GM12873 (cell line): ENCODE measurements around the gene ALOXE3.

Experiments used
- TF ChIP-seq, protein P1 (sequence below): IDR thresholded peaks from 2 replicates; pipeline ENCODE4 v1.5.1; 2012; ENCODE audit warnings: low read depth, mild to moderate bottlenecking, moderate library complexity, low read length, control low read depth; ENCODE audit not compliant: insufficient read depth; ENCODE audit errors: missing control alignments

ALOXE3 gene

DNA sequence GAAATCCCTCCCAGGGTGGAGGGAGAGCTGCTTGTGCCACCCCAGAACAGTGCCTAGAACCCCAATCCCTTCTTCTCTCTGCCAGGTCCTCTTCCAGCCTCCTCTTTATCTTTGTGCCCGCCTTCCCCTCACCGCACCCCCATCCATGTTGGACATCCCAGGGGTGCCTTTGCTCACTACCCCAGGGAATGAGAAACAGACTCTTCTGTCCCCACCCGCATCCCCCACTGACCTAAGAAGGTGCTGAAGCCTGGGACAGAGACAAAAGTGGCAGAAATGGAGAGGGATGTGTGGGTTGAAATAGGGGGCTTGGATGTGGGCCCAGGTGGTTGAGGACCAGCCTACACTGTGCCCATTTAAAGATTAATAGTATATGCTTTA, 62.5 kb downstream of the ALOXE3 start:
- TF ChIP-seq, protein P1, sequence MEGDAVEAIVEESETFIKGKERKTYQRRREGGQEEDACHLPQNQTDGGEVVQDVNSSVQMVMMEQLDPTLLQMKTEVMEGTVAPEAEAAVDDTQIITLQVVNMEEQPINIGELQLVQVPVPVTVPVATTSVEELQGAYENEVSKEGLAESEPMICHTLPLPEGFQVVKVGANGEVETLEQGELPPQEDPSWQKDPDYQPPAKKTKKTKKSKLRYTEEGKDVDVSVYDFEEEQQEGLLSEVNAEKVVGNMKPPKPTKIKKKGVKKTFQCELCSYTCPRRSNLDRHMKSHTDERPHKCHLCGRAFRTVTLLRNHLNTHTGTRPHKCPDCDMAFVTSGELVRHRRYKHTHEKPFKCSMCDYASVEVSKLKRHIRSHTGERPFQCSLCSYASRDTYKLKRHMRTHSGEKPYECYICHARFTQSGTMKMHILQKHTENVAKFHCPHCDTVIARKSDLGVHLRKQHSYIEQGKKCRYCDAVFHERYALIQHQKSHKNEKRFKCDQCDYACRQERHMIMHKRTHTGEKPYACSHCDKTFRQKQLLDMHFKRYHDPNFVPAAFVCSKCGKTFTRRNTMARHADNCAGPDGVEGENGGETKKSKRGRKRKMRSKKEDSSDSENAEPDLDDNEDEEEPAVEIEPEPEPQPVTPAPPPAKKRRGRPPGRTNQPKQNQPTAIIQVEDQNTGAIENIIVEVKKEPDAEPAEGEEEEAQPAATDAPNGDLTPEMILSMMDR = no peak

DNA sequence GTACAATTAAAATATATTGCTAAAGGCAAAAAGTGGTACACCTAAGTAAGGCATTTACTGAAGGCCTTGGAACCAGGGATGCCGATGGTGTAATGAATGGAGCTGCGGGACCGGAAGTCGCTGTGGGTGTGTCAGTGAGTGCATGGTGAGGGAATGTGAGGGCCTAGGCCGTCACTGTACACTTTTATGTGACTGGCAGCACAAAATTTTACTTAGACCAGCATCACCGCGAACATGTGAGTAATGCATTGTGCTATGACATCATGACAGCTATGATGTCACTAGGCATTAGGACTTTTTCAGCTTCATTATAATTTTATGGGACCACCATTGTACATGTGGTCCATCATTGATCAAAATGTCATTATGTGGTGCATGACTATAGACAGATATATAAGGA, 64.7 kb downstream of the ALOXE3 start:
- TF ChIP-seq, protein P1 = no peak

DNA sequence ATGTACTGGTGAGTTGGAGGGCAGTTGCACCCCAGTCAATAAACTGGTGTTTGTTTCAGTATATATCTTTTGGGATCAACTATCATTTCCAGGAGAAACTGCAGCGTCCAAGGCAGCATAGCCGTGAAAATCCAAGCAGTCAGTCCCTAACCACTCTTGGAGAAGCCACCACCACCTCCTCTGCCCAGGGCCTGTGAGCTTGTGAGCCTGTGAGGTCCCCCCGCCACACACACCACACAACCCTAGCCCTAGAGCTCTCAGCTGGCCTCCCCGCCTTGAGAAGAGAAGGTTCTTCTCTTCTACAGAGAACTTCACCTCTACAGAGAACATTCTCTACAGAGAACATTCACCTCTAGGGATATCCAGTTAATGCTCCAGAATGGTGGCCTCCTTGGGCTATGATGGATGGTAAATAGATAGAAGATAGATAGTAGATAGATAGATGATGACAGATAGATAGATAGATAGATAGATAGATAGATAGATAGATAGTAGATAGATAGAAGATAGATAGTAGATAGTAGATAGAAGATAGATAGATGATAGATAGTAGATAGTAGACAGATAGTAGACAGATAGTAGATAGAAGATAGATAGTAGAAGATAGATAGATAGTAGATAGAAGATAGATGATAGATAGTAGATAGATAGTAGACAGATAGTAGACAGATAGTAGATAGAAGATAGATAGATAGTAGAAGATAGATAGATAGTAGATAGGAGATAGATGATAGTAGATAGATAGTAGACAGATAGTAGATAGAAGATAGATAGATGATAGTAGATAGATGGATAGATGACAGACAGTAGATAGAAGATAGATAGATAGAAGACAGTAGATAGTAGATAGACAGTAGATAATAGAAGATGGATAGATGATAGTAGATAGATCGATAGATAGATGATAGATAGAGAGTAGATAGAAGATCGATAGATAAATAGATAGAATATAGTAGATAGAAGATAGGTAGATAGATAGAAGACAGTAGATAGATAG, 65.8 kb downstream of the ALOXE3 start:
- TF ChIP-seq, protein P1 = no peak

DNA sequence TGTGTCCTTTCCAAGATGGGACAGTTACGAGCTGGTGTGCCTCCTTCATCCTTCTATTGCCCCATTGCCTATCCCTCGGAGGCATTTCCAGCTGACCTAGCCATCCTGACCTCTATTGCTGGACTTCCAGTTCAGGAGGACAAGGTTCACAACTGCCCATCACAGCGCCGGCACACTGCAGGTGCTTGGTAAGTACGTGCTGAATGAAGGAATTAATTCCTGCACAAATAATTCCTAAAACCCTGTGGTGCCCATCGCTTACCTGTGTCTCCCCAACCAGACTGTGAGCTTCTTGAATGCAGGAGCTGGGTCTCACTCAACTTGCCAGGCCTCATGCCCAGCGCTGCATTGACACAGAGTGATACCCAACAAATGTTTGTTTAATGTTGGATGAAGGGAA, 66.5 kb downstream of the ALOXE3 start:
- TF ChIP-seq, protein P1 = no peak

DNA sequence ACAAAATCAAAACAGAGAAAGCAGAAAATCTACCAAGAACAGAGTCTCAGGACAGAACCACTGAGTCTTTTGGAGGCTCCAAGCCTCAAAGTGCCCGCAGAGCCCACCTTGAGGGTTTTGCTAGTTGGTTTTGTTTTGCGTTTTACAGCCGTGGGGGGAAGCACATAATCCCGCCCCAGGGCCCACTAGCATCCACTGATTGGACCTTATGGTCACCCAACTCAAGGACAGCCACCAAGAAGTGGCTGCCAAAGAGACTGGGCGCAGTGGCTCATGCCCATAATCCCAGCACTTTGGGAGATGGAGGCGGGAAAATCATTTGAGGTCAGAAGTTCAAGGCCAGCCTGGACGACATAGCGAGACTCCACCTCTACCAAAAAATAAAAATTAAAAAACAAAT, 69.6 kb downstream of the ALOXE3 start:
- TF ChIP-seq, protein P1 = no peak

DNA sequence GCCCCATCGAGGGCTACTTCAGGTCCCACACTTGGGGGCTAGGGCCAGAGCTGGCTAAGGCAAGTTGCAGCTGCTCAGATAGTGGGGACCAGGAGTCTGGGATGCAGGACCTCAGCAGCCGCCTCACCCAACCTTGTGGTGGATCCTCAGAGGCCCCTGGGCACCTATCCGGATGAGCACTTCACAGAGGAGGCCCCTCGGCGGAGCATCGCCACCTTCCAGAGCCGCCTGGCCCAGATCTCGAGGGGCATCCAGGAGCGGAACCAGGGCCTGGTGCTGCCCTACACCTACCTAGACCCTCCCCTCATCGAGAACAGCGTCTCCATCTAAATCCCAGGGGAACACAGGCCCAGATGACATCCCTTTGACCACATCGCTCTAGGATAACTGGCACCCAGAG, 70.1 kb downstream of the ALOXE3 start:
- TF ChIP-seq, protein P1 = no peak

DNA sequence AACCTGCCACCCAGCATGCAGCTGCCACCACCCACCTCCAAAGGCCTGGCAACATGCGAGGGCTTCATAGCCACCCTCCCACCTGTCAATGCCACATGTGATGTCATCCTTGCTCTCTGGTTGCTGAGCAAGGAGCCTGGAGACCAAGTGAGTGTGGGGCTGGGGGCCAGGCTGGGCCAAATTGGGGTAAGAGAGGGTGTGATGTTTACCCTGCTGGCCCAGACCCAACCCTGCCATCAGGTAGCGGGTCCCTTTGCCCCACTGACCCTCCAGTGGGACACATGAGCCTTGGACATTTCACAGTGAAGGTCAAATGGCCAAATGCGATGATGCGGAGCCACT, 70.6 kb downstream of the ALOXE3 start:
- TF ChIP-seq, protein P1 = no peak
